HepG2 (cell line): Measurements from ENCODE around the gene CAPN15. TPM values are rescaled to one million over a fixed set of nuclear protein-coding genes. Genes with fewer than 3 reads are reported as not detected.

Experiments
- ATAC-seq: fragments of 200-7000 bp; cut with Tn5 transposase; 3 replicates; pipeline ENCODE4 v1.9.1; 2020; ENCODE audit warnings: mild to moderate bottlenecking, moderate library complexity
- BruUV-seq: library from RNA; stranded (reverse); fragments of 400-500 nt; replicated peaks from 2 replicates; lab custom pipeline; 2021; lab: Mats Ljungman, UMichigan
- CTCF ChIA-PET: fragments of 300-600 bp; formaldehyde crosslinking; extraction: SDS; loops from one replicate; lab custom pipeline; 2021; ENCODE audit warnings: low total read pairs, inconsistent platforms, low intra/inter-chr PET ratio; lab: Yijun Ruan, JAX
- POLR2A ChIA-PET: fragments of 350-600 bp; sonication (Branson Sonifier 250); formaldehyde crosslinking; loops from one replicate; lab custom pipeline; 2020; ENCODE audit warnings: antibody characterized with exemption, inconsistent platforms; lab: Yijun Ruan, JAX
- DNase-seq: peaks from one replicate; pipeline ENCODE4 v3.0.0-alpha.2; 2015; ENCODE audit warnings: low spot score
- FAIRE-seq: peaks from 3 replicates; lab custom pipeline; 2011; peaks lifted over from hg19 to GRCh38; lab: Jason Lieb, UNC
- H2AFZ ChIP-seq: one replicate; pipeline ENCODE4 v1.6.1; 2011; ENCODE audit warnings: low read length, inconsistent platforms
- H3K27ac ChIP-seq: fragments of 300-600 bp; 3 replicates; pipeline ENCODE4 v1.8.0; 2011; ENCODE audit warnings: mixed run types, mild to moderate bottlenecking, mixed read lengths, low read length, inconsistent platforms; ENCODE audit not compliant: insufficient read depth; ENCODE audit errors: extremely low read length
- H3K27me3 ChIP-seq, 2 experiments: fragments of 200-600 bp in 1 of 2; 2 replicates in 1 of 2; 3 replicates in 1 of 2; pipeline versions ENCODE4 v1.6.0 to v1.8.0; 2011; ENCODE audit warnings: low read length in 2 of 2, mild to moderate bottlenecking in 2 of 2, moderate library complexity in 2 of 2, inconsistent platforms in 1 of 2; ENCODE audit not compliant: insufficient read depth in 2 of 2, control insufficient read depth in 1 of 2
- H3K36me3 ChIP-seq, 2 experiments: fragments of 200-600 bp in 1 of 2; replicated peaks in 1 of 2; 2 replicates in 1 of 2; 3 replicates in 1 of 2; pipeline versions ENCODE4 v1.5.1 to v1.8.0; 2011; ENCODE audit warnings: low read length in 2 of 2, inconsistent platforms in 1 of 2; ENCODE audit not compliant: insufficient read depth in 2 of 2, control insufficient read depth in 1 of 2
- H3K4me1 ChIP-seq: 2 replicates; pipeline ENCODE4 v1.5.1; 2012; ENCODE audit warnings: low read length, inconsistent platforms; ENCODE audit not compliant: insufficient read depth
- H3K4me2 ChIP-seq: 2 replicates; pipeline ENCODE4 v1.6.0; 2011; ENCODE audit warnings: low read depth, low read length, inconsistent platforms
- H3K4me3 ChIP-seq, 3 experiments: fragments of 200-600 bp in 1 of 3; sonication (generic), shearing (Covaris generic) in 1 of 3; replicated peaks in 1 of 3; 2 replicates each; pipeline ENCODE4 v1.5.1; 2011 to 2016; ENCODE audit warnings: low read length in 3 of 3, inconsistent platforms in 2 of 3, low read depth in 2 of 3, mild to moderate bottlenecking in 2 of 3, control low read depth in 1 of 3, mixed read lengths in 1 of 3; ENCODE audit not compliant: insufficient read depth in 1 of 3
- H3K79me2 ChIP-seq: one replicate; pipeline ENCODE4 v1.6.1; 2011; ENCODE audit warnings: low read length, inconsistent platforms; ENCODE audit not compliant: insufficient read depth
- H3K9ac ChIP-seq: 2 replicates; pipeline ENCODE4 v1.6.0; 2011; ENCODE audit warnings: mild to moderate bottlenecking, low read depth, low read length, inconsistent platforms; ENCODE audit not compliant: insufficient read depth
- H3K9me3 ChIP-seq: 2 replicates; pipeline ENCODE4 v1.5.1; 2012; ENCODE audit warnings: mild to moderate bottlenecking, low read length
- H4K20me1 ChIP-seq: 2 replicates; pipeline ENCODE4 v1.6.0; 2011; ENCODE audit warnings: inconsistent platforms, mild to moderate bottlenecking, low read length, moderate library complexity; ENCODE audit not compliant: insufficient read depth
- AGO1 ChIP-seq: fragments of 200-400 bp; formaldehyde crosslinking; IDR thresholded peaks from 2 replicates; pipeline ENCODE4 v1.6.1; 2017; ENCODE audit warnings: mild to moderate bottlenecking, low read depth, low read length, moderate library complexity; ENCODE audit not compliant: poor library complexity, severe bottlenecking
- ARID4A ChIP-seq: sonication (generic); formaldehyde crosslinking; IDR thresholded peaks from 2 replicates; pipeline ENCODE4 v1.5.0; 2020; ENCODE audit warnings: mild to moderate bottlenecking, missing genetic modification reagents, borderline replicate concordance
- HDAC1 ChIP-seq: sonication (generic); formaldehyde crosslinking; IDR thresholded peaks from 2 replicates; pipeline ENCODE4 v1.5.1; 2020; ENCODE audit warnings: mild to moderate bottlenecking, missing genetic modification reagents
- HIC2 ChIP-seq: sonication (generic); formaldehyde crosslinking; IDR thresholded peaks from 2 replicates; pipeline ENCODE4 v1.9.0; 2022; ENCODE audit warnings: low read depth, missing genetic modification reagents
- MED1 ChIP-seq: sonication (generic); formaldehyde crosslinking; IDR thresholded peaks from 2 replicates; pipeline ENCODE4 v1.4.0; 2020; ENCODE audit warnings: missing genetic modification reagents
- SP4 ChIP-seq: sonication (generic); formaldehyde crosslinking; IDR thresholded peaks from 2 replicates; pipeline ENCODE4 v1.8.1; 2023; ENCODE audit warnings: mild to moderate bottlenecking, missing genetic modification reagents
- SRSF1 ChIP-seq: fragments of 200-400 bp; formaldehyde crosslinking; optimal IDR thresholded peaks from 2 replicates; pipeline ENCODE3; 2017; ENCODE audit warnings: mild to moderate bottlenecking, low read depth, low read length, moderate library complexity
- ZNF18 ChIP-seq: sonication (generic); formaldehyde crosslinking; IDR thresholded peaks from 2 replicates; pipeline ENCODE4 v1.8.0; 2022; ENCODE audit warnings: mild to moderate bottlenecking, missing genetic modification reagents; ENCODE audit not compliant: insufficient replicate concordance
- ZNF629 ChIP-seq: sonication (generic); formaldehyde crosslinking; conservative IDR thresholded peaks from 2 replicates; pipeline ENCODE4 v1.5.0; 2020; ENCODE audit warnings: missing genetic modification reagents
- ZNF703 ChIP-seq: sonication (generic); formaldehyde crosslinking; IDR thresholded peaks from 2 replicates; pipeline ENCODE4 v1.5.1; 2020; ENCODE audit warnings: missing genetic modification reagents, mild to moderate bottlenecking, moderate library complexity, borderline replicate concordance
- ZNF800 ChIP-seq: sonication (generic); formaldehyde crosslinking; IDR thresholded peaks from 2 replicates; pipeline ENCODE4 v1.4.0; 2020; ENCODE audit warnings: missing genetic modification reagents
- WGBS: methylation state at CpG from one replicate; pipeline ENCODE4 v1.1.6; 2017; ENCODE audit warnings: low lambda C conversion rate; 5-methylcytosine and 5-hydroxymethylcytosine counted together
- in situ Hi-C: cut with HindIII; loops from 2 replicates; pipeline ENCODE4 v1.10.0; 2017; ENCODE audit warnings: low pct_unique_long_range_greater_than_20kb; ENCODE audit not compliant: extremely low pct_ligation_motif_present
- intact Hi-C: fragments of 100-400 bp; cut with micrococcal nuclease; formaldehyde crosslinking; loops from one replicate; pipeline ENCODE4 v1.10.0; 2022; ENCODE audit not compliant: unreplicated experiment
- polyA plus RNA-seq, 8 experiments: library from polyadenylated mRNA; depleted of rRNA in 3 of 8; stranded (reverse) in 7 of 8; unstranded in 1 of 8; fragments of >200 nt; fragmentation: Illumina TruSeq in 4 of 8; extraction: Trizol in 4 of 8; gene quantifications; 2 replicates each; pipeline versions ENCODE4 v1.2.1 to v1.2.3, GENCODE V29; 2011 to 2016; ENCODE audit warnings: low read depth in 4 of 8, missing spikeins in 1 of 8, mixed read lengths in 1 of 8; ENCODE audit not compliant: insufficient read depth in 1 of 8
- total RNA-seq, 5 experiments: library from RNA; depleted of rRNA; stranded (reverse); fragments of >200 nt; fragmentation: Illumina TruSeq; extraction: Trizol; gene quantifications; 2 replicates each; pipeline ENCODE4 v1.2.3, GENCODE V29; 2016; ENCODE audit warnings: low read depth in 1 of 5

Gene CAPN15
- total and polyA plus RNA-seq, 2 of the 13 experiments (the other 11 are each of a cell fraction or from before 2014, with no cell fraction given): 14.9 to 24.5 TPM

- H3K9ac ChIP-seq: peak overlapping the region; percentile 18; the same call in 1 of the 2 replicates
- FAIRE-seq (no peak), ATAC-seq (peak; percentile 5; the same call in 1 of the 3 replicates), DNase-seq (no peak)
- BruUV-seq: no TSS peak
- H2AFZ ChIP-seq: no peak overlapping the region
- H4K20me1 ChIP-seq: no peaks in the 10 kb centered on the region
- ChIA-PET POLR2A (no interaction called here), CTCF (no interaction called here)
- H3K79me2 ChIP-seq: peaks cover 4% of the 10 kb centered on the region
- no peaks in the 10 kb centered on the region for H3K9me3 ChIP-seq
- peaks cover 69% of the 10 kb centered on the region for H3K4me1 ChIP-seq
- in situ Hi-C loops: no loop called here
- H3K4me3 ChIP-seq: peak overlapping the region; percentile 55 to 92 (median 65)
- 13% methylated on average over 10 of the region's 35 CpGs for WGBS
- peak overlapping the region; percentile 91 for H3K4me2 ChIP-seq
- H3K27ac ChIP-seq: no peak overlapping the region
- intact Hi-C loops: loop anchor here (5.0 kb wide), 1 partner anchor 33 kb away; no protein-coding TSS in a partner anchor
- no peaks in the 10 kb centered on the region for H3K36me3 ChIP-seq
- peaks cover 16 to 52% of the 10 kb centered on the region in 2 experiments for H3K27me3 ChIP-seq
- TF ChIP-seq ZNF629 (no peak), ZNF800 (CRISPR knock-in tag) (0 out of 2 replicates have a peak, but pooled peaks have one; percentile 27), ZNF703 (0 out of 2 replicates have a peak, but pooled peaks have one; percentile 48), HIC2 (peak; percentile 28; the same call in 1 of the 2 replicates), ZNF18 (CRISPR knock-in tag) (peak; percentile 46), AGO1 (peak; percentile 12), HDAC1 (CRISPR knock-in tag) (0 out of 2 replicates have a peak, but pooled peaks have one; percentile 1), SRSF1 (peak; percentile 41), ARID4A (CRISPR knock-in tag) (0 out of 2 replicates have a peak, but pooled peaks have one; percentile 11), SP4 (0 out of 2 replicates have a peak, but pooled peaks have one; percentile 5), MED1 (CRISPR knock-in tag) (0 out of 2 replicates have a peak, but pooled peaks have one; percentile 13)
Observed at GRCh38 chr16:565419-566330, 38.2 kb downstream of the CAPN15 start.
